ENCODE results near the gene DLG2. TPM values are rescaled to one million over a fixed set of nuclear protein-coding genes. Genes with fewer than 3 reads are reported as not detected.

Gene DLG2
- total and polyA plus RNA-seq, 2 of the 4 experiments (the other 2 are of a cell fraction): 0.31 to 0.36 TPM

- H2AFZ ChIP-seq (replicated peaks; ENCODE audit: low read length, poor library complexity): no peak overlapping the region
- no peak for DNase-seq
- H4K8ac ChIP-seq (ENCODE audit: low read depth in 2 of 2, low read length in 2 of 2): no peak overlapping the region
- H4K20me1 ChIP-seq (ENCODE audit: insufficient read depth, low read length): no peaks in the 10 kb centered on the region
- no peaks in the 10 kb centered on the region for H3K4me1 ChIP-seq (ENCODE audit: control insufficient read depth, insufficient read depth, low read length)
- no peak overlapping the region for H3K27ac ChIP-seq (ENCODE audit: insufficient read depth, low read length)
- no peak overlapping the region for H4K5ac ChIP-seq (ENCODE audit: low read depth, low read length)
- TF ChIP-seq, protein P1, sequence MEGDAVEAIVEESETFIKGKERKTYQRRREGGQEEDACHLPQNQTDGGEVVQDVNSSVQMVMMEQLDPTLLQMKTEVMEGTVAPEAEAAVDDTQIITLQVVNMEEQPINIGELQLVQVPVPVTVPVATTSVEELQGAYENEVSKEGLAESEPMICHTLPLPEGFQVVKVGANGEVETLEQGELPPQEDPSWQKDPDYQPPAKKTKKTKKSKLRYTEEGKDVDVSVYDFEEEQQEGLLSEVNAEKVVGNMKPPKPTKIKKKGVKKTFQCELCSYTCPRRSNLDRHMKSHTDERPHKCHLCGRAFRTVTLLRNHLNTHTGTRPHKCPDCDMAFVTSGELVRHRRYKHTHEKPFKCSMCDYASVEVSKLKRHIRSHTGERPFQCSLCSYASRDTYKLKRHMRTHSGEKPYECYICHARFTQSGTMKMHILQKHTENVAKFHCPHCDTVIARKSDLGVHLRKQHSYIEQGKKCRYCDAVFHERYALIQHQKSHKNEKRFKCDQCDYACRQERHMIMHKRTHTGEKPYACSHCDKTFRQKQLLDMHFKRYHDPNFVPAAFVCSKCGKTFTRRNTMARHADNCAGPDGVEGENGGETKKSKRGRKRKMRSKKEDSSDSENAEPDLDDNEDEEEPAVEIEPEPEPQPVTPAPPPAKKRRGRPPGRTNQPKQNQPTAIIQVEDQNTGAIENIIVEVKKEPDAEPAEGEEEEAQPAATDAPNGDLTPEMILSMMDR (conservative IDR thresholded peaks at IDR 0.05; ENCODE audit: low read depth, low read length): no peak
- TF ChIP-seq NFE2L2 (IDR thresholded peaks at IDR 0.05; ENCODE audit: low read depth, low read length): no peak
- no peak for TF ChIP-seq BHLHE40 (IDR thresholded peaks at IDR 0.05; ENCODE audit: low read depth, low read length)
- TF ChIP-seq, protein P2, sequence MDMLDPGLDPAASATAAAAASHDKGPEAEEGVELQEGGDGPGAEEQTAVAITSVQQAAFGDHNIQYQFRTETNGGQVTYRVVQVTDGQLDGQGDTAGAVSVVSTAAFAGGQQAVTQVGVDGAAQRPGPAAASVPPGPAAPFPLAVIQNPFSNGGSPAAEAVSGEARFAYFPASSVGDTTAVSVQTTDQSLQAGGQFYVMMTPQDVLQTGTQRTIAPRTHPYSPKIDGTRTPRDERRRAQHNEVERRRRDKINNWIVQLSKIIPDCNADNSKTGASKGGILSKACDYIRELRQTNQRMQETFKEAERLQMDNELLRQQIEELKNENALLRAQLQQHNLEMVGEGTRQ (IDR thresholded peaks at IDR 0.05; ENCODE audit: low read depth, low read length): no peak
- TF ChIP-seq RCOR1 (IDR thresholded peaks at IDR 0.05; ENCODE audit: insufficient replicate concordance, low read length): no peak
- no peak overlapping the region for H2AK5ac ChIP-seq (ENCODE audit: low read depth, low read length)
- intact Hi-C loops (cut with micrococcal nuclease): no loop called here
- no peak overlapping the region for H4K91ac ChIP-seq (ENCODE audit: insufficient read depth, low read depth, low read length)
- no peaks in the 10 kb centered on the region for H3K36me3 ChIP-seq (ENCODE audit: control insufficient read depth, insufficient read depth, low read length)
- H3K14ac ChIP-seq (replicated peaks; ENCODE audit: low read depth, low read length): no peak overlapping the region
- H3K23ac ChIP-seq (ENCODE audit: low read depth, low read length): no peak overlapping the region
- H3K56ac ChIP-seq (ENCODE audit: extremely low read depth, insufficient read depth, low read length): no peak overlapping the region
- ChIA-PET POLR2A (ENCODE audit: unreplicated experiment) (no interaction called here), CTCF (no interaction called here)
- dilution Hi-C loops (cut with HindIII; ENCODE audit: low sequenced_read_pairs, unreplicated experiment): no loop called here
- no peak overlapping the region for H2AK9ac ChIP-seq (replicated peaks; ENCODE audit: low read depth, low read length, poor library complexity)
- BruUV-seq (replicated peaks): no TSS peak
- no peak overlapping the region for H3K9ac ChIP-seq (ENCODE audit: low read depth, low read length)
- H3K4ac ChIP-seq (ENCODE audit: low read depth, low read length): no peak overlapping the region
- no peak overlapping the region for H2BK20ac ChIP-seq (ENCODE audit: low read depth, low read length)
- H3K9me3 ChIP-seq (ENCODE audit: control insufficient read depth, insufficient read depth, low read length): no peaks in the 10 kb centered on the region
- H3K18ac ChIP-seq (ENCODE audit: low read depth, low read length): no peak overlapping the region
- H2BK15ac ChIP-seq (ENCODE audit: low read depth, low read length): no peak overlapping the region
- no peaks in the 10 kb centered on the region for H3K79me1 ChIP-seq (ENCODE audit: low read depth in 1 of 2, low read length in 2 of 2)
- no peaks in the 10 kb centered on the region for H3K9me1 ChIP-seq (ENCODE audit: insufficient read depth, low read length)
- H3K4me3 ChIP-seq (ENCODE audit: insufficient read depth, low read depth, low read length): no peak overlapping the region
- no peak for ATAC-seq (ENCODE audit: low read depth)
- no CpG with 5 or more reads among the region's 4 CpGs for WGBS, 2 experiments (ENCODE audit: extremely low coverage in 2 of 2, insufficient read length in 1 of 2)
- 0 out of 2 replicates have a peak, but pooled peaks cover 4% of the 10 kb centered on the region for H3K27me3 ChIP-seq (ENCODE audit: control insufficient read depth, insufficient read depth, low read length)
- in situ Hi-C loops (cut with MboI; ENCODE audit: low sequenced_read_pairs): no loop called here
- H3K4me2 ChIP-seq (ENCODE audit: low read depth, low read length): no peak overlapping the region
- H2BK120ac ChIP-seq (ENCODE audit: low read depth, low read length): no peak overlapping the region
- H2BK5ac ChIP-seq (ENCODE audit: low read depth, low read length, poor library complexity, severe bottlenecking): no peak overlapping the region
Observed at GRCh38 chr11:83684071-83684470, 1943.1 kb downstream of the DLG2 start.

Data from IMR-90 (cell line).